HEK293 (cell line): ENCODE data around the gene ACOT12.

Source experiments
- CTCF ChIA-PET: fragments of 350-600 bp; formaldehyde crosslinking; extraction: SDS; loops from one replicate; lab custom pipeline; 2021; ENCODE audit warnings: antibody characterized with exemption; lab: Yijun Ruan, JAX
- POLR2A ChIA-PET: fragments of 300-600 bp; formaldehyde crosslinking; extraction: SDS; loops from one replicate; lab custom pipeline; 2020; ENCODE audit warnings: antibody characterized with exemption, inconsistent platforms; lab: Yijun Ruan, JAX
- H3K27ac ChIP-seq: fragments of 200-500 bp; sonication (Bioruptor generic); 2 replicates; pipeline ENCODE4 v1.5.1; 2014; ENCODE audit warnings: low read depth, low read length, control low read depth, inconsistent platforms; ENCODE audit errors: extremely low read depth
- H3K36me3 ChIP-seq, 2 experiments: fragments of 200-500 bp in 1 of 2; sonication (Bioruptor generic) in 1 of 2; 1 replicate in 1 of 2; 2 replicates in 1 of 2; pipeline ENCODE4 v1.5.1; 2014 to 2017; ENCODE audit warnings: inconsistent platforms in 2 of 2, low read length in 2 of 2; ENCODE audit not compliant: control insufficient read depth in 2 of 2, insufficient read depth in 1 of 2
- H3K4me1 ChIP-seq: fragments of 200-500 bp; sonication (Bioruptor generic); 2 replicates; pipeline ENCODE4 v1.5.1; 2014; ENCODE audit warnings: mild to moderate bottlenecking, low read length, inconsistent platforms; ENCODE audit not compliant: control insufficient read depth, insufficient read depth
- H3K4me3 ChIP-seq: 2 replicates; pipeline ENCODE4 v1.5.1; 2011; ENCODE audit warnings: low read depth, mild to moderate bottlenecking, control low read depth, low read length, moderate library complexity
- H3K9me3 ChIP-seq: fragments of 200-500 bp; sonication (Bioruptor generic); 2 replicates; pipeline ENCODE4 v1.5.1; 2014; ENCODE audit warnings: low read depth, low read length, inconsistent platforms; ENCODE audit not compliant: control insufficient read depth, insufficient read depth
- FEZF1 ChIP-seq: fragments of 450-650 bp; formaldehyde crosslinking; IDR thresholded peaks from 2 replicates; pipeline ENCODE4 v1.5.1; 2016; ENCODE audit warnings: missing biosample characterization, missing genetic modification characterization
- OSR2 ChIP-seq: fragments of 450-650 bp; formaldehyde crosslinking; IDR thresholded peaks from 2 replicates; pipeline ENCODE4 v1.5.1; 2016; ENCODE audit warnings: missing biosample characterization, missing genetic modification characterization
- OVOL3 ChIP-seq: fragments of 450-650 bp; formaldehyde crosslinking; IDR thresholded peaks from 2 replicates; pipeline ENCODE4 v1.5.1; 2016; ENCODE audit warnings: missing biosample characterization, missing genetic modification characterization
- ZBTB17 ChIP-seq: fragments of 450-650 bp; formaldehyde crosslinking; IDR thresholded peaks from 2 replicates; pipeline ENCODE4 v1.5.1; 2016; ENCODE audit warnings: missing biosample characterization, missing genetic modification characterization
- ZBTB7A ChIP-seq: fragments of 450-650 bp; formaldehyde crosslinking; IDR thresholded peaks from 2 replicates; pipeline ENCODE4 v1.5.1; 2016; ENCODE audit warnings: low read depth, missing biosample characterization, missing genetic modification characterization
- ZFHX2 ChIP-seq: fragments of 450-650 bp; formaldehyde crosslinking; conservative IDR thresholded peaks from 2 replicates; pipeline ENCODE4 v1.5.1; 2016; ENCODE audit warnings: missing biosample characterization, missing genetic modification characterization
- ZFP37 ChIP-seq: fragments of 450-650 bp; formaldehyde crosslinking; IDR thresholded peaks from 2 replicates; pipeline ENCODE4 v1.5.1; 2016; ENCODE audit warnings: missing biosample characterization, missing genetic modification characterization
- ZIC2 ChIP-seq: fragments of 450-650 bp; formaldehyde crosslinking; IDR thresholded peaks from 2 replicates; pipeline ENCODE4 v1.5.1; 2016; ENCODE audit warnings: missing biosample characterization, missing genetic modification characterization
- ZNF112 ChIP-seq: fragments of 450-650 bp; formaldehyde crosslinking; IDR thresholded peaks from 2 replicates; pipeline ENCODE4 v1.5.0; 2017; ENCODE audit warnings: missing biosample characterization, missing genetic modification characterization
- ZNF155 ChIP-seq: fragments of 450-650 bp; formaldehyde crosslinking; IDR thresholded peaks from 2 replicates; pipeline ENCODE4 v1.5.1; 2016; ENCODE audit warnings: missing biosample characterization, missing genetic modification characterization
- ZNF184 ChIP-seq: fragments of 450-650 bp; IDR thresholded peaks from 2 replicates; pipeline ENCODE4 v1.5.1; 2018; ENCODE audit warnings: missing biosample characterization, mild to moderate bottlenecking, missing genetic modification characterization
- ZNF24 ChIP-seq: fragments of 450-650 bp; formaldehyde crosslinking; IDR thresholded peaks from 2 replicates; pipeline ENCODE4 v1.5.1; 2016; ENCODE audit warnings: missing biosample characterization, missing genetic modification characterization
- ZNF510 ChIP-seq: fragments of 450-650 bp; formaldehyde crosslinking; IDR thresholded peaks from 2 replicates; pipeline ENCODE4 v1.5.1; 2018; ENCODE audit warnings: mild to moderate bottlenecking, missing genetic modification characterization, missing biosample characterization; ENCODE audit not compliant: insufficient replicate concordance
- ZXDB ChIP-seq: fragments of 450-650 bp; formaldehyde crosslinking; IDR thresholded peaks from 2 replicates; pipeline ENCODE4 v1.5.1; 2016; ENCODE audit warnings: missing biosample characterization, missing genetic modification characterization
- TF ChIP-seq, protein P1 (sequence below): fragments of 450-650 bp; formaldehyde crosslinking; IDR thresholded peaks from 2 replicates; pipeline ENCODE4 v1.5.1; 2017; ENCODE audit warnings: missing biosample characterization, mild to moderate bottlenecking, missing genetic modification characterization, moderate library complexity
- TF ChIP-seq, protein P2 (sequence below): fragments of 450-650 bp; formaldehyde crosslinking; IDR thresholded peaks from 2 replicates; pipeline ENCODE4 v1.5.1; 2016; ENCODE audit warnings: missing biosample characterization, missing genetic modification characterization, low read depth
- TF ChIP-seq, protein P3 (sequence below): fragments of 450-650 bp; formaldehyde crosslinking; IDR thresholded peaks from 2 replicates; pipeline ENCODE4 v1.5.1; 2017; ENCODE audit warnings: missing biosample characterization, missing genetic modification characterization

Gene ACOT12

DNA sequence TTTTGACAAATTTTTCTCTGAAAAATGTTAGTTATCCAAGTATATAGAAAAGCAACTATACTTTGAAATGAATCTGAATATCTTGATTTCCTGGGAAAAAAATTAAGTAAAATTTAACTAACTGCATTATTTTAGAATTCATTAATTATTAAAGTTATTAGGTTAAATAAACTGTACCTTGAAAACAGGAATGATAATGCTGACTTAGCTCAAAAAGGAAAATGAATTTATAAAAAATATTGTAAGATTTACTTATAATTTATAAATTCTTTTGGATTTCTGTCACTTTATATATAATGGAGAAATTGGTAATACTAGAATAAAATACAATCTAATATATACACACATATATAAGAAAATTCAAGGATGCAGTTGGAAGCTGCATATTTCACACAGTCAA is 36.1 kb upstream of the ACOT12 start (continued):
- TF ChIP-seq, protein P1, sequence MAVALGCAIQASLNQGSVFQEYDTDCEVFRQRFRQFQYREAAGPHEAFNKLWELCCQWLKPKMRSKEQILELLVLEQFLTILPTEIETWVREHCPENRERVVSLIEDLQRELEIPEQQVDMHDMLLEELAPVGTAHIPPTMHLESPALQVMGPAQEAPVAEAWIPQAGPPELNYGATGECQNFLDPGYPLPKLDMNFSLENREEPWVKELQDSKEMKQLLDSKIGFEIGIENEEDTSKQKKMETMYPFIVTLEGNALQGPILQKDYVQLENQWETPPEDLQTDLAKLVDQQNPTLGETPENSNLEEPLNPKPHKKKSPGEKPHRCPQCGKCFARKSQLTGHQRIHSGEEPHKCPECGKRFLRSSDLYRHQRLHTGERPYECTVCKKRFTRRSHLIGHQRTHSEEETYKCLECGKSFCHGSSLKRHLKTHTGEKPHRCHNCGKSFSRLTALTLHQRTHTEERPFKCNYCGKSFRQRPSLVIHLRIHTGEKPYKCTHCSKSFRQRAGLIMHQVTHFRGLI (tag by site-specific recombination): no peak
- TF ChIP-seq ZFP37 (no peak), ZNF155 (tag by site-specific recombination) (no peak), OVOL3 (tag by site-specific recombination) (no peak), ZBTB7A (tag by site-specific recombination) (no peak)
- TF ChIP-seq, protein P2, sequence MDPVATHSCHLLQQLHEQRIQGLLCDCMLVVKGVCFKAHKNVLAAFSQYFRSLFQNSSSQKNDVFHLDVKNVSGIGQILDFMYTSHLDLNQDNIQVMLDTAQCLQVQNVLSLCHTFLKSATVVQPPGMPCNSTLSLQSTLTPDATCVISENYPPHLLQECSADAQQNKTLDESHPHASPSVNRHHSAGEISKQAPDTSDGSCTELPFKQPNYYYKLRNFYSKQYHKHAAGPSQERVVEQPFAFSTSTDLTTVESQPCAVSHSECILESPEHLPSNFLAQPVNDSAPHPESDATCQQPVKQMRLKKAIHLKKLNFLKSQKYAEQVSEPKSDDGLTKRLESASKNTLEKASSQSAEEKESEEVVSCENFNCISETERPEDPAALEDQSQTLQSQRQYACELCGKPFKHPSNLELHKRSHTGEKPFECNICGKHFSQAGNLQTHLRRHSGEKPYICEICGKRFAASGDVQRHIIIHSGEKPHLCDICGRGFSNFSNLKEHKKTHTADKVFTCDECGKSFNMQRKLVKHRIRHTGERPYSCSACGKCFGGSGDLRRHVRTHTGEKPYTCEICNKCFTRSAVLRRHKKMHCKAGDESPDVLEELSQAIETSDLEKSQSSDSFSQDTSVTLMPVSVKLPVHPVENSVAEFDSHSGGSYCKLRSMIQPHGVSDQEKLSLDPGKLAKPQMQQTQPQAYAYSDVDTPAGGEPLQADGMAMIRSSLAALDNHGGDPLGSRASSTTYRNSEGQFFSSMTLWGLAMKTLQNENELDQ (tag by site-specific recombination): no peak

DNA sequence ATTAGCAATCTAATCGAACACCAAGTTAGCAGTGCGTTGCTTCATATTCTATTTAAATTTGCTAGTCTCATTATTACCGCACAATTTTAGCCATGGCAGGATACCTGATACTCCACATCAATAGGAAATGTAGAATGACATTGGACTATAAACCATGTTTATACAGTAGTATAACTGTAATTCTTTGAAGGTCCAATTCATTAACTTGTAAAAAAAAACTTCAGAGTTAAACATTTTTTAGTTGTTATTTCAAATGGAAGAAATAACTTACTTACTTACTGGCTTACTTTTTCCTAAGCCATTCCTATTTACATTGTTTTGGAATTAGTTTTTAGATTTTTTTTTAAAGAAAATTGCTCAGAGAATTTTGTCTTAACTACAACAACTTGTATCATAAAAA is 35.4 kb upstream of the ACOT12 start:
- TF ChIP-seq OVOL3 (tag by site-specific recombination) (0 out of 2 replicates have a peak, but pooled peaks have one; percentile 40), ZNF510 (tag by site-specific recombination) (peak; percentile 37), ZBTB17 (tag by site-specific recombination) (0 out of 2 replicates have a peak, but pooled peaks have one; percentile 15), OSR2 (tag by site-specific recombination) (peak; percentile 40; the same call in 1 of the 2 replicates), ZNF184 (tag by site-specific recombination) (no peak), ZNF112 (tag by site-specific recombination) (no peak), ZNF24 (tag by site-specific recombination) (0 out of 2 replicates have a peak, but pooled peaks have one; percentile 20)
- TF ChIP-seq, protein P3, sequence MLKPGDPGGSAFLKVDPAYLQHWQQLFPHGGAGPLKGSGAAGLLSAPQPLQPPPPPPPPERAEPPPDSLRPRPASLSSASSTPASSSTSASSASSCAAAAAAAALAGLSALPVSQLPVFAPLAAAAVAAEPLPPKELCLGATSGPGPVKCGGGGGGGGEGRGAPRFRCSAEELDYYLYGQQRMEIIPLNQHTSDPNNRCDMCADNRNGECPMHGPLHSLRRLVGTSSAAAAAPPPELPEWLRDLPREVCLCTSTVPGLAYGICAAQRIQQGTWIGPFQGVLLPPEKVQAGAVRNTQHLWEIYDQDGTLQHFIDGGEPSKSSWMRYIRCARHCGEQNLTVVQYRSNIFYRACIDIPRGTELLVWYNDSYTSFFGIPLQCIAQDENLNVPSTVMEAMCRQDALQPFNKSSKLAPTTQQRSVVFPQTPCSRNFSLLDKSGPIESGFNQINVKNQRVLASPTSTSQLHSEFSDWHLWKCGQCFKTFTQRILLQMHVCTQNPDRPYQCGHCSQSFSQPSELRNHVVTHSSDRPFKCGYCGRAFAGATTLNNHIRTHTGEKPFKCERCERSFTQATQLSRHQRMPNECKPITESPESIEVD (tag by site-specific recombination): peak; percentile 94
- Histone ChIP-seq H3K9me3 (no peaks in the 10 kb centered on the region), H3K4me1 (peaks cover 12% of the 10 kb centered on the region), H3K4me3 (no peak overlapping the region), H3K36me3 (no peaks in the 10 kb centered on the region), H3K27ac (no peak overlapping the region)
- CTCF ChIA-PET: interaction anchor here (0.6 to 1.0 kb wide), 3 partner anchors 38 to 427 kb away, joined by 3 to 5 read pairs (median 3); no protein-coding TSS in a partner anchor
- POLR2A ChIA-PET: no interaction called here

- H3K36me3 ChIP-seq: no peaks in the 10 kb centered on the region
- no peak overlapping the region for H3K27ac ChIP-seq
- H3K9me3 ChIP-seq: no peaks in the 10 kb centered on the region
- ChIA-PET POLR2A (interaction anchor here (0.6 kb wide), 1 partner anchor 61 kb away, joined by 3 read pairs; no protein-coding TSS in a partner anchor), CTCF (interaction anchor here (0.6 to 1.0 kb wide), 3 partner anchors 97 to 428 kb away, joined by 3 to 4 read pairs (median 3); no protein-coding TSS in a partner anchor)
- H3K4me1 ChIP-seq: peaks cover 12% of the 10 kb centered on the region
- no peak overlapping the region for H3K4me3 ChIP-seq
- TF ChIP-seq FEZF1 (peak; percentile 38; the same call in 1 of the 2 replicates), ZIC2 (tag by site-specific recombination) (peak; percentile 26; the same call in 1 of the 2 replicates), ZXDB (tag by site-specific recombination) (peak; percentile 43; the same call in 1 of the 2 replicates), ZFHX2 (tag by site-specific recombination) (no peak)
These were observed 34.9 kb upstream of the ACOT12 start for GRCh38 chr5:81428861-81429260.
